B cell (primary cell): ENCODE measurements around the gene GNAS. TPM values are rescaled to one million over a fixed set of nuclear protein-coding genes. Genes with fewer than 3 reads are reported as not detected.

Experiments used
- ATAC-seq: fragments of 200-7000 bp; cut with Tn5 transposase; one replicate; pipeline ENCODE4 v1.10.0; 2021; ENCODE audit warnings: low read depth, mild to moderate bottlenecking, moderate number of reproducible peaks, moderate library complexity
- CTCF ChIA-PET: fragments of 350-600 bp; sonication (Branson Sonifier 250); formaldehyde crosslinking; loops from one replicate; lab custom pipeline; 2021; ENCODE audit warnings: antibody characterized with exemption, inconsistent platforms; lab: Charles Lee
- POLR2A ChIA-PET: fragments of 350-600 bp; sonication (Branson Sonifier 250); formaldehyde crosslinking; loops from one replicate; lab custom pipeline; 2021; ENCODE audit warnings: antibody characterized with exemption; lab: Charles Lee
- DNase-seq: peaks from one replicate; pipeline ENCODE4 v3.0.0; 2013
- H2AFZ ChIP-seq: 2 replicates; pipeline ENCODE4 v1.6.1; 2012; ENCODE audit warnings: mild to moderate bottlenecking, low read depth, low read length; ENCODE audit not compliant: insufficient read depth, poor library complexity, severe bottlenecking
- H3K27ac ChIP-seq, 2 donors: 1 replicate in 1 of 2; 2 replicates in 1 of 2; pipeline ENCODE4 v1.5.1; 2012 to 2013; ENCODE audit warnings: low read length in 2 of 2, mild to moderate bottlenecking in 2 of 2, moderate library complexity in 1 of 2
- H3K27me3 ChIP-seq, 4 experiments: fragments of 200-600 bp in 1 of 4; sonication (generic) in 1 of 4; replicated peaks in 1 of 4; 1 replicate in 2 of 4; 2 replicates in 2 of 4; pipeline versions ENCODE4 v1.6.1 to v1.7.0; 2013 to 2016; ENCODE audit warnings: low read length in 3 of 4, mild to moderate bottlenecking in 2 of 4, mixed read lengths in 1 of 4, moderate library complexity in 1 of 4; ENCODE audit not compliant: insufficient read depth in 4 of 4, control insufficient read depth in 3 of 4; ENCODE audit errors: control extremely low read depth in 1 of 4
- H3K36me3 ChIP-seq, 2 experiments: replicated peaks in 1 of 2; 1 replicate in 1 of 2; 2 replicates in 1 of 2; pipeline versions ENCODE4 v1.6.1 to v1.7.1; 2013; ENCODE audit warnings: low read length in 1 of 2; ENCODE audit not compliant: insufficient read depth in 2 of 2, control insufficient read depth in 1 of 2; ENCODE audit errors: control extremely low read depth in 1 of 2, extremely low read depth in 1 of 2
- H3K4me1 ChIP-seq, 2 donors: fragments of 200-600 bp in 1 of 2; sonication (generic) in 1 of 2; 1 replicate in 1 of 2; 2 replicates in 1 of 2; pipeline versions ENCODE4 v1.5.1 to v1.6.1; 2013 to 2017; ENCODE audit warnings: low read length in 2 of 2; ENCODE audit not compliant: control insufficient read depth in 2 of 2, insufficient read depth in 2 of 2
- H3K4me2 ChIP-seq: replicated peaks from 2 replicates; pipeline ENCODE3; 2012; ENCODE audit warnings: mild to moderate bottlenecking, low read depth, low read length; ENCODE audit not compliant: poor library complexity, severe bottlenecking
- H3K4me3 ChIP-seq, 5 experiments: fragments of 200-600 bp in 1 of 5; sonication (generic) in 1 of 5; 1 replicate in 3 of 5; 2 replicates in 2 of 5; pipeline versions ENCODE4 v1.5.1 to v1.7.0; 2011 to 2016; ENCODE audit warnings: low read length in 4 of 5, mild to moderate bottlenecking in 4 of 5, low read depth in 2 of 5, control low read depth in 1 of 5, moderate library complexity in 1 of 5; ENCODE audit not compliant: insufficient read depth in 1 of 5; ENCODE audit errors: control extremely low read depth in 1 of 5, extremely low read depth in 1 of 5
- H3K79me2 ChIP-seq: fragments of 200-600 bp; sonication (generic); one replicate; pipeline ENCODE4 v1.6.0; 2016; ENCODE audit warnings: low read length; ENCODE audit not compliant: control insufficient read depth, insufficient read depth
- H3K9ac ChIP-seq: fragments of 200-600 bp; sonication (generic); 2 replicates; pipeline ENCODE4 v1.6.1; 2017; ENCODE audit warnings: mild to moderate bottlenecking, low read length, moderate library complexity
- H3K9me3 ChIP-seq, 3 donors: one replicate each; pipeline versions ENCODE4 v1.6.1 to v1.7.1; 2013; ENCODE audit warnings: low read length in 2 of 3; ENCODE audit not compliant: control insufficient read depth in 2 of 3, insufficient read depth in 1 of 3; ENCODE audit errors: control extremely low read depth in 1 of 3
- H4K20me1 ChIP-seq: 2 replicates; pipeline ENCODE4 v1.6.0; 2012; ENCODE audit warnings: mild to moderate bottlenecking, low read length; ENCODE audit not compliant: insufficient read depth, control insufficient read depth, poor library complexity, severe bottlenecking
- H3K27ac Mint-ChIP-seq: one replicate; pipeline ENCODE4 v1.8.0; 2021; ENCODE audit warnings: mixed read lengths
- H3K27me3 Mint-ChIP-seq: one replicate; pipeline ENCODE4 v1.8.0; 2021; ENCODE audit warnings: mixed read lengths
- H3K4me1 Mint-ChIP-seq: one replicate; pipeline ENCODE4 v1.8.0; 2021; ENCODE audit warnings: mixed read lengths
- H3K4me3 Mint-ChIP-seq: one replicate; pipeline ENCODE4 v1.8.0; 2021; ENCODE audit warnings: mixed read lengths
- H3K9me3 Mint-ChIP-seq: one replicate; pipeline ENCODE4 v1.8.0; 2022; ENCODE audit warnings: mixed read lengths; ENCODE audit not compliant: insufficient read depth
- EZH2 ChIP-seq: IDR thresholded peaks from 2 replicates; pipeline ENCODE4 v1.6.1; 2012; ENCODE audit warnings: borderline replicate concordance, low read depth, mild to moderate bottlenecking, moderate library complexity, low read length; ENCODE audit not compliant: insufficient read depth, poor library complexity, severe bottlenecking
- WGBS: methylation state at CpG from one replicate; pipeline ENCODE4 v1.1.5; 2013; ENCODE audit warnings: missing lambda C conversion rate; ENCODE audit not compliant: insufficient coverage; 5-methylcytosine and 5-hydroxymethylcytosine counted together
- intact Hi-C: fragments of 100-400 bp; cut with micrococcal nuclease; formaldehyde crosslinking; loops from one replicate; pipeline ENCODE4 v1.10.0; 2022
- polyA plus RNA-seq: library from polyadenylated mRNA; depleted of rRNA; stranded (reverse); fragments of >200 nt; gene quantifications from 2 replicates; pipeline ENCODE4 v1.2.3, GENCODE V29; 2012
- total RNA-seq, 2 donors: library from RNA; stranded (reverse); fragments of 120-200 nt in 1 of 2; gene quantifications; 1 replicate in 1 of 2; 2 replicates in 1 of 2; pipeline versions ENCODE4 v1.2.3 to v1.2.4, GENCODE V29; 2013 to 2022
- TF ChIP-seq, protein P1 (sequence below): fragments of 200-600 bp; IDR thresholded peaks from one replicate; pipeline ENCODE4 v1.8.0; 2022; ENCODE audit warnings: antibody characterized with exemption, mild to moderate bottlenecking

GNAS gene
- total and polyA plus RNA-seq, 2 donors (not counting 1 experiment from before 2014, with no cell fraction given) = 714 to 1,181 TPM

DNA sequence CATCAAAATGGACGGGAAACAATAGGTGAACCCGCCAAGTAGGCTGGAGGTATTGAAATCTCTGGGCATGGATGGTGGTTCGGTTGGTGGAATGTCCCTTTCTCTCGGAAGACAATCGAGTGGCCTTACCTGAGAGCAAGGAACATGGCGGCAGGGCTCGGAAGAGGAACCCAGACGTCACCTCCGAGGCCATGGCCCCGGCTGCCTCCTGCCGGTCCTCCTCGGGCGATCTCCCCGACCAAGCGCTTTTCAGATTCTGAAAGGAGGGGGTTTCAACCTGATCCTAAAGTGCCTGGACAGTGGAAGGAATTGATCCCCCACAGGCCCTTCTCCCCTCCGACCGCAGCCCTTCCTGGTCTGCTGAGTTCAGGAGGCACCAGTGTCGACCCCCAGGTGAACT is 49.0 kb upstream of the GNAS start:
- Histone ChIP-seq H3K4me1 (no peaks in the 10 kb centered on the region), H2AFZ (no peak overlapping the region), H3K4me3 (no peak overlapping the region), H4K20me1 (no peaks in the 10 kb centered on the region), H3K9me3 (no peaks in the 10 kb centered on the region), H3K79me2 (no peaks in the 10 kb centered on the region), H3K9ac (no peak overlapping the region), H3K4me2 (no peak overlapping the region), H3K27ac (no peak overlapping the region), H3K27me3 (no peaks in the 10 kb centered on the region), H3K36me3 (no peaks in the 10 kb centered on the region)
- Mint-ChIP-seq H3K27ac (no peak overlapping the region), H3K4me1 (no peaks in the 10 kb centered on the region), H3K27me3 (peaks cover 16% of the 10 kb centered on the region), H3K4me3 (no peak overlapping the region), H3K9me3 (no peaks in the 10 kb centered on the region)
- 87% methylated on average over 9 of the region's 18 CpGs for WGBS
- intact Hi-C loops = no loop called here
- POLR2A ChIA-PET = no interaction called here
- CTCF ChIA-PET = no interaction called here
- TF ChIP-seq, protein P1, sequence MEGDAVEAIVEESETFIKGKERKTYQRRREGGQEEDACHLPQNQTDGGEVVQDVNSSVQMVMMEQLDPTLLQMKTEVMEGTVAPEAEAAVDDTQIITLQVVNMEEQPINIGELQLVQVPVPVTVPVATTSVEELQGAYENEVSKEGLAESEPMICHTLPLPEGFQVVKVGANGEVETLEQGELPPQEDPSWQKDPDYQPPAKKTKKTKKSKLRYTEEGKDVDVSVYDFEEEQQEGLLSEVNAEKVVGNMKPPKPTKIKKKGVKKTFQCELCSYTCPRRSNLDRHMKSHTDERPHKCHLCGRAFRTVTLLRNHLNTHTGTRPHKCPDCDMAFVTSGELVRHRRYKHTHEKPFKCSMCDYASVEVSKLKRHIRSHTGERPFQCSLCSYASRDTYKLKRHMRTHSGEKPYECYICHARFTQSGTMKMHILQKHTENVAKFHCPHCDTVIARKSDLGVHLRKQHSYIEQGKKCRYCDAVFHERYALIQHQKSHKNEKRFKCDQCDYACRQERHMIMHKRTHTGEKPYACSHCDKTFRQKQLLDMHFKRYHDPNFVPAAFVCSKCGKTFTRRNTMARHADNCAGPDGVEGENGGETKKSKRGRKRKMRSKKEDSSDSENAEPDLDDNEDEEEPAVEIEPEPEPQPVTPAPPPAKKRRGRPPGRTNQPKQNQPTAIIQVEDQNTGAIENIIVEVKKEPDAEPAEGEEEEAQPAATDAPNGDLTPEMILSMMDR = no peak
- no peak for TF ChIP-seq EZH2
- ATAC-seq (no peak), DNase-seq (no peak)

DNA sequence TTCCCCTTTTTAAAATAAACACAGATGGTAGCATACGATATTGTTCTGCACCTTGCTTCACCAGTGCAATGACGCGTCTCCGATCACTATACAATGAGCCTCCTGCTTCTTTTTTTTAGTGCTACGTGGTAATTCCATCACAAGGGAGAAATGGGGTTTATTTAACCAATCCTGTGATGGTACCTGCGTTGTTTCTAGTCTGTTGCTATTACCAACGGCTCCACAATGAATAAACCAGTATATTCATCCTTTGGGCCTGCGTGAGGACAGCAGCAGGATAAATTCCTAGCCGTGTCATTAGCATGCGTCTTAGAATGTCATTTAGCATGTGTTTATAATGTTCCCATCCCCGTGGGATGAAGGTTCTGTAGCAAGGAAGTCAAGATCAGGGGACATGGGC is 44.7 kb upstream of the GNAS start:
- no peak for TF ChIP-seq EZH2
- TF ChIP-seq, protein P1 = no peak
- Histone ChIP-seq H3K27me3 (no peaks in the 10 kb centered on the region), H3K4me3 (no peak overlapping the region), H3K27ac (no peak overlapping the region), H3K9ac (no peak overlapping the region), H4K20me1 (no peaks in the 10 kb centered on the region), H3K79me2 (no peaks in the 10 kb centered on the region), H3K4me1 (no peaks in the 10 kb centered on the region), H3K9me3 (no peaks in the 10 kb centered on the region), H3K4me2 (no peak overlapping the region), H2AFZ (no peak overlapping the region), H3K36me3 (no peaks in the 10 kb centered on the region)
- no peak for DNase-seq
- H3K4me1 Mint-ChIP-seq = no peaks in the 10 kb centered on the region
- H3K4me3 Mint-ChIP-seq = no peak overlapping the region
- ChIA-PET POLR2A (no interaction called here), CTCF (no interaction called here)
- peaks cover 25% of the 10 kb centered on the region for H3K27me3 Mint-ChIP-seq
- intact Hi-C loops = no loop called here
- 93% methylated on average over 6 of the region's 11 CpGs for WGBS
- no peak for ATAC-seq
- no peak overlapping the region for H3K27ac Mint-ChIP-seq
- H3K9me3 Mint-ChIP-seq = no peaks in the 10 kb centered on the region
